ENCODE measurements around the gene TP53.

Gene TP53

DNA sequence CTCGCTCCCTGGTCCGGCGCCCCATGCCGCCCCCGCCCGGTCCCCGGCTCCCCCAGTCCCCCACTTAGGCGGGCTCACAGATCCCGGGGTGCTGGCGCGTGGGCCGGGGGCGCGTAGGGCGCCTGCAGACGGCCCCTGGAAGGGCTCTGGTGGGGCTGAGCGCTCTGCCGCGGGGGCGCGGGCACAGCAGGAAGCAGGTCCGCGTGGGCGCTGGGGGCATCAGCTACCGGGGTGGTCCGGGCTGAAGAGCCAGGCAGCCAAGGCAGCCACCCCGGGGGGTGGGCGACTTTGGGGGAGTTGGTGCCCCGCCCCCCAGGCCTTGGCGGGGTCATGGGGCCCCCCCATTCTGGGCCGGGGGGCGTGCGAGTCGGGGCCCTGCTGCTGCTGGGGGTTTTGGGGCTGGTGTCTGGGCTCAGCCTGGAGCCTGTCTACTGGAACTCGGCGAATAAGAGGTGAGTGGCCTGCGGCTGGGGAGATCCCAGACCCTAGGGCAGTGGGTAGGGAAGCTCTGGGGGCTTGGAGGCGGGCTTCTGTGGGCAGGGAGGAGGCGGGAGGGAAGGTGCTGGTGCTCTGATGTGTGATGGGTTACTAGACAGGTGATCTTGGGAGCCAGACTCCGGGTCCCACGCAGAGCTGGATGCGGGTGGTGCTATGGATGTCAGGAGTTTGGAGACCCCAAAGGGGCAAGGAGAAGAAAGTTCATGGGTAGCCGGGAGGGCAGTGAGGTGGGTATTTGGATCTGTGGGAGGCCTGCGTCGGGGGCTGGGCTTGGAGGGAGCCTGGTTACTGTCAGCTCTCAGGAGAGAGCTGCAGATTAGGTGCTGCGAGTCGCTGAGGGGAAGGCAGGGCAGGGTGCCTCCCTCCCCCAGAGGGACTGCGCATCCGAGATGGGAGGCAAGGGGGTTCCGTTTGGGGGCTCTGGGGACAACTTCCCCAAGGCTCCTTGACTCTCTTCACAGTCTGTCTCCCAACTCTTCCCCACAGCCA lies 18.3 kb upstream of the TP53 start:
- peak overlapping the region; percentile 64 for H3K4me3 ChIP-seq (ENCODE audit: low read length)
- WGBS, result 3% methylated on average over 50 of the region's 50 CpGs
- H3K36me3 ChIP-seq (ENCODE audit: insufficient read depth, low read length), result peaks cover 10% of the 10 kb centered on the region
- no peaks in the 10 kb centered on the region for H3K9me3 ChIP-seq (ENCODE audit: insufficient read depth, low read depth, low read length)
- H3K9ac ChIP-seq (ENCODE audit: low read depth, low read length), result peak overlapping the region; percentile 41
- no peak overlapping the region for H3K27ac ChIP-seq (ENCODE audit: low read depth, low read length)
- H3K27me3 ChIP-seq (ENCODE audit: insufficient read depth, low read length), result peaks cover 14% of the 10 kb centered on the region
- peaks cover 8% of the 10 kb centered on the region for H3K4me1 ChIP-seq (ENCODE audit: insufficient read depth, low read length)

GRCh38 chr17:7704601-7705268 lies 17.4 kb upstream of the TP53 start, which contains the start of gene EFNB3:
EFNB3 (plus strand) TSS chr17:7705202; CDS start chr17:7705599, 397 bp downstream.
- Histone ChIP-seq H3K9me3 (ENCODE audit: insufficient read depth, low read depth, low read length) (no peaks in the 10 kb centered on the region), H3K4me3 (ENCODE audit: low read length) (peak within 1 kb of the TSS; percentile 64), H3K27me3 (ENCODE audit: insufficient read depth, low read length) (peaks cover 14% of the 10 kb centered on the region), H3K4me1 (ENCODE audit: insufficient read depth, low read length) (peaks cover 8% of the 10 kb centered on the region), H3K27ac (ENCODE audit: low read depth, low read length) (no peak within 1 kb of the TSS; the same call in 1 of the 2 replicates), H3K9ac (ENCODE audit: low read depth, low read length) (peak within 1 kb of the TSS; percentile 41), H3K36me3 (ENCODE audit: insufficient read depth, low read length) (peaks cover 12% of the 10 kb centered on the region)
- 2% methylated on average over 40 of the region's 45 CpGs for WGBS

- peak overlapping the region; percentile 64 for H3K4me3 ChIP-seq (ENCODE audit: low read length)
- H3K36me3 ChIP-seq (ENCODE audit: insufficient read depth, low read length), result peaks cover 12% of the 10 kb centered on the region
- no peak overlapping the region for H3K27ac ChIP-seq (ENCODE audit: low read depth, low read length)
- peak overlapping the region; percentile 55 for H3K9ac ChIP-seq (ENCODE audit: low read depth, low read length)
- H3K9me3 ChIP-seq (ENCODE audit: insufficient read depth, low read depth, low read length), result no peaks in the 10 kb centered on the region
- H3K27me3 ChIP-seq (ENCODE audit: insufficient read depth, low read length), result peaks cover 14% of the 10 kb centered on the region
- H3K4me1 ChIP-seq (ENCODE audit: insufficient read depth, low read length), result peaks cover 8% of the 10 kb centered on the region
- WGBS, result 15% methylated on average over 23 of the region's 24 CpGs
Observed at GRCh38 chr17:7703584-7704479, 16.5 kb upstream of the TP53 start.

- Histone ChIP-seq H3K36me3 (ENCODE audit: insufficient read depth, low read length) (peaks cover 15% of the 10 kb centered on the region), H3K9ac (ENCODE audit: low read depth, low read length) (no peak overlapping the region)
- 92% methylated on average over 13 of the region's 13 CpGs for WGBS
Observed at GRCh38 chr17:7702776-7703175, 15.5 kb upstream of the TP53 start.

GRCh38 chr17:7701681-7702080 lies 14.4 kb upstream of the TP53 start:
- no peaks in the 10 kb centered on the region for H3K9me3 ChIP-seq (ENCODE audit: insufficient read depth, low read depth, low read length)
- no peak overlapping the region for H3K9ac ChIP-seq (ENCODE audit: low read depth, low read length)
- H3K27ac ChIP-seq (ENCODE audit: low read depth, low read length), result no peak overlapping the region
- peaks cover 8% of the 10 kb centered on the region for H3K4me1 ChIP-seq (ENCODE audit: insufficient read depth, low read length)
- peaks cover 11% of the 10 kb centered on the region for H3K27me3 ChIP-seq (ENCODE audit: insufficient read depth, low read length)
- H3K4me3 ChIP-seq (ENCODE audit: low read length), result no peak overlapping the region
- H3K36me3 ChIP-seq (ENCODE audit: insufficient read depth, low read length), result peaks cover 17% of the 10 kb centered on the region
- WGBS, result 96% methylated on average over 14 of the region's 14 CpGs

More at GRCh38 chr17:7702776-7703175, 15.5 kb upstream of the TP53 start:
- peaks cover 8% of the 10 kb centered on the region for H3K4me1 ChIP-seq (ENCODE audit: insufficient read depth, low read length)
- no peak overlapping the region for H3K4me3 ChIP-seq (ENCODE audit: low read length)
- no peaks in the 10 kb centered on the region for H3K9me3 ChIP-seq (ENCODE audit: insufficient read depth, low read depth, low read length)
- H3K27me3 ChIP-seq (ENCODE audit: insufficient read depth, low read length), result peaks cover 14% of the 10 kb centered on the region
- H3K27ac ChIP-seq (ENCODE audit: low read depth, low read length), result no peak overlapping the region

DNA sequence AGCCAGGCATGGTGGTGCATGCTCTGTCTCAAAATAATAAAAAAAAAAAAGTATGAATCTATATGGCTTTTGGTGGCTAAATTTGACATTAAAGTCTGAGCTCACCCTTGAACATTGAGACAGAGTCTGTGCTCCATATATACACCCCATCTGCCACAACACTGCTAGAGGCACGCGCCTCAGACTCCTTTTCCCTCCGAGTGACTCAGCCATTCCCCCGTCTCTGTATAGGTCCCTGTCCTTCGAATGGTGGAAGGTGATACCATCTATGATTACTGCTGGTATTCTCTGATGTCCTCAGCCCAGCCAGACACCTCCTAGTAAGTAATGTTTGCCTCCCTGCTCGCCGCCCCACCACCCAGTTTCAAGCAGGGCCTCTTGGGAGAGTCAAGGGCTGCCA lies 13.2 kb upstream of the TP53 start:
- Histone ChIP-seq H3K9me3 (ENCODE audit: insufficient read depth, low read depth, low read length) (no peaks in the 10 kb centered on the region), H3K9ac (ENCODE audit: low read depth, low read length) (no peak overlapping the region), H3K4me1 (ENCODE audit: insufficient read depth, low read length) (peaks cover 8% of the 10 kb centered on the region), H3K4me3 (ENCODE audit: low read length) (no peak overlapping the region), H3K27me3 (ENCODE audit: insufficient read depth, low read length) (no peaks in the 10 kb centered on the region), H3K36me3 (ENCODE audit: insufficient read depth, low read length) (peaks cover 22% of the 10 kb centered on the region), H3K27ac (ENCODE audit: low read depth, low read length) (no peak overlapping the region)
- WGBS, result 95% methylated on average over 7 of the region's 7 CpGs

GRCh38 chr17:7697828-7698588 lies 10.7 kb upstream of the TP53 start:
- no peaks in the 10 kb centered on the region for H3K9me3 ChIP-seq (ENCODE audit: insufficient read depth, low read depth, low read length)
- H3K4me1 ChIP-seq (ENCODE audit: insufficient read depth, low read length), result no peaks in the 10 kb centered on the region
- peaks cover 34% of the 10 kb centered on the region for H3K36me3 ChIP-seq (ENCODE audit: insufficient read depth, low read length)
- no peak overlapping the region for H3K27ac ChIP-seq (ENCODE audit: low read depth, low read length)
- H3K27me3 ChIP-seq (ENCODE audit: insufficient read depth, low read length), result no peaks in the 10 kb centered on the region
- no peak overlapping the region for H3K4me3 ChIP-seq (ENCODE audit: low read length)
- H3K9ac ChIP-seq (ENCODE audit: low read depth, low read length), result no peak overlapping the region
- WGBS, result 96% methylated on average over 4 of the region's 4 CpGs

DNA sequence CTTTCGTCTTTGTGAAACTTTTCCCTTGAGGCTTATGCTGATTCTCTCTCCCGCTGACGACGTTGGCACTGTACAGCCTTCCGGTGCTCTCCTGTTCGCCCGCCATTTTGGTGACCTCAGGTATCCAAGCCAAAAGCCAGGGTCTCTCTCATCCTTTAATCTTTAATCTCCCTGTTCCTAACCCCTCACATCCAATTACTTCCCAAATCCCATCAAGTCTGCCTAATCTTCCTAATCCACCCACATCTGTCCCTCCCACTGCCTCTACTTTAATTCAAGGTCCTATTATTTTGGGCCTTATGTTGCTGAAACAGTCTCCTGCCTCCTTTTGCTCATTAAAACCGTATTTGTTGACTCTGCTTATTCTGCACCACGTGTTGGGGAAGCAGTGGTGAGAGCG lies 8.3 kb upstream of the TP53 start:
- Histone ChIP-seq H3K4me1 (ENCODE audit: insufficient read depth, low read length) (no peaks in the 10 kb centered on the region), H3K27me3 (ENCODE audit: insufficient read depth, low read length) (no peaks in the 10 kb centered on the region), H3K9me3 (ENCODE audit: insufficient read depth, low read depth, low read length) (no peaks in the 10 kb centered on the region), H3K9ac (ENCODE audit: low read depth, low read length) (no peak overlapping the region), H3K27ac (ENCODE audit: low read depth, low read length) (no peak overlapping the region), H3K36me3 (ENCODE audit: insufficient read depth, low read length) (peaks cover 24% of the 10 kb centered on the region), H3K4me3 (ENCODE audit: low read length) (no peak overlapping the region)
- 93% methylated on average over 10 of the region's 10 CpGs for WGBS

- H3K4me1 ChIP-seq (ENCODE audit: insufficient read depth, low read length), result peaks cover 20% of the 10 kb centered on the region
- H3K9ac ChIP-seq (ENCODE audit: low read depth, low read length), result peak overlapping the region; percentile 93
- peak overlapping the region; percentile 98 for H3K4me3 ChIP-seq (ENCODE audit: low read length)
- no peaks in the 10 kb centered on the region for H3K27me3 ChIP-seq (ENCODE audit: insufficient read depth, low read length)
- 23% methylated on average over 13 of the region's 13 CpGs for WGBS
- H3K27ac ChIP-seq (ENCODE audit: low read depth, low read length), result peak overlapping the region; percentile 63
- peaks cover 19% of the 10 kb centered on the region for H3K36me3 ChIP-seq (ENCODE audit: insufficient read depth, low read length)
- H3K9me3 ChIP-seq (ENCODE audit: insufficient read depth, low read depth, low read length), result no peaks in the 10 kb centered on the region
Observed at GRCh38 chr17:7688808-7689316, 1.6 kb upstream of the TP53 start.
